Measurements from ENCODE around the gene TP53I3. TPM values are rescaled to one million over a fixed set of nuclear protein-coding genes. Genes with fewer than 3 reads are reported as not detected.

Gene TP53I3
- total RNA-seq, 1 experiment from 2014 or later, result 13.9 TPM

- Mint-ChIP-seq H3K36me3 (ENCODE audit: insufficient read depth, unreplicated experiment) (peaks cover 40% of the 10 kb centered on the region), H3K4me1 (ENCODE audit: low read depth, unreplicated experiment) (peaks cover 15% of the 10 kb centered on the region), H3K4me3 (ENCODE audit: low read depth, unreplicated experiment) (peak within 1 kb of the TSS; percentile 79), H3K27ac (ENCODE audit: unreplicated experiment) (peak within 1 kb of the TSS; percentile 80), H3K9me3 (ENCODE audit: low read depth, unreplicated experiment) (no peaks in the 10 kb centered on the region), H3K27me3 (ENCODE audit: unreplicated experiment) (no peaks in the 10 kb centered on the region)
- peak; percentile 100 for DNase-seq
- CTCF ChIA-PET, result interaction anchor here (0.6 to 1.7 kb wide), 13 partner anchors 9 to 717 kb away, joined by 3 to 8 read pairs (median 5); partner anchors contain the start of genes ATAD2B, CENPO, PTRHD1 and TP53I3
- intact Hi-C loops (cut with micrococcal nuclease; ENCODE audit: unreplicated experiment), result loop anchor here (2.0 to 5.0 kb wide), 3 partner anchors 29 to 149 kb away; partner anchors contain the start of genes ATAD2B and WDCP
- no peak for TF ChIP-seq CTCF (IDR thresholded peaks at IDR 0.05; ENCODE audit: unreplicated experiment)
- TSS peak; percentile 70 for BruUV-seq (replicated peaks)
These were observed 8.5 kb downstream of the TP53I3 start, which contains the start of gene SF3B6 for GRCh38 chr2:24075915-24076848. SF3B6 (minus strand) TSS chr2:24076326; CDS start chr2:24076229, 97 bp downstream.

DNA sequence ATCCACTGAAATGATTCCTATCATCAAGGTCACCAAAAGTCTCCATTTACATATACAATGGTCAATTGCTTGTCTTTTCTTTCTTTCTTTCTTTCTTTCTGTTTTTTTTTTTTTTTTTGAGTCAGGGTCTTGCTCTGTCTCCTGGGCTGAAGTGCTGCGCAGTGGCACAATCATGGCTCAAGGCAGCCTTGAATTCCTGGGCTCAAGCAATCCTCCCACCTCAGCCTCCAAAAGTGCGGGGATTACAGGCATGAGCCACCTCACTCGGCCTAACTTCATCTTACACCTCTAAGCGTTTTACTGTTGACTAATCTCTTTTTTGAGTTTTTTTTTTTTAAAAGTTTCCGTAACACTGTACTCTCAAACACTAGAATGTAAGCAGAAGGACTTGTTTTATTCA lies 9.4 kb downstream of the TP53I3 start:
- Mint-ChIP-seq H3K9me3 (ENCODE audit: low read depth, unreplicated experiment) (no peaks in the 10 kb centered on the region), H3K27me3 (ENCODE audit: unreplicated experiment) (no peaks in the 10 kb centered on the region), H3K27ac (ENCODE audit: unreplicated experiment) (peak overlapping the region; percentile 80), H3K36me3 (ENCODE audit: insufficient read depth, unreplicated experiment) (peaks cover 40% of the 10 kb centered on the region), H3K4me1 (ENCODE audit: low read depth, unreplicated experiment) (peaks cover 15% of the 10 kb centered on the region), H3K4me3 (ENCODE audit: low read depth, unreplicated experiment) (peak overlapping the region; percentile 79)
- CTCF ChIA-PET, result no interaction called here
- no TSS peak for BruUV-seq (replicated peaks)
- intact Hi-C loops (cut with micrococcal nuclease; ENCODE audit: unreplicated experiment), result loop anchor here (5.0 kb wide), 2 partner anchors 87 to 148 kb away; partner anchors contain the start of gene ATAD2B
- DNase-seq, result no peak
- no peak for TF ChIP-seq CTCF (IDR thresholded peaks at IDR 0.05; ENCODE audit: unreplicated experiment)

GRCh38 chr2:24073816-24074215 lies 10.8 kb downstream of the TP53I3 start:
- Mint-ChIP-seq H3K4me3 (ENCODE audit: low read depth, unreplicated experiment) (no peak overlapping the region), H3K27me3 (ENCODE audit: unreplicated experiment) (no peaks in the 10 kb centered on the region), H3K4me1 (ENCODE audit: low read depth, unreplicated experiment) (peaks cover 15% of the 10 kb centered on the region), H3K36me3 (ENCODE audit: insufficient read depth, unreplicated experiment) (peaks cover 36% of the 10 kb centered on the region), H3K27ac (ENCODE audit: unreplicated experiment) (no peak overlapping the region), H3K9me3 (ENCODE audit: low read depth, unreplicated experiment) (no peaks in the 10 kb centered on the region)
- intact Hi-C loops (cut with micrococcal nuclease; ENCODE audit: unreplicated experiment), result no loop called here
- no peak for DNase-seq
- CTCF ChIA-PET, result no interaction called here
- no TSS peak for BruUV-seq (replicated peaks)
- no peak for TF ChIP-seq CTCF (IDR thresholded peaks at IDR 0.05; ENCODE audit: unreplicated experiment)

DNA sequence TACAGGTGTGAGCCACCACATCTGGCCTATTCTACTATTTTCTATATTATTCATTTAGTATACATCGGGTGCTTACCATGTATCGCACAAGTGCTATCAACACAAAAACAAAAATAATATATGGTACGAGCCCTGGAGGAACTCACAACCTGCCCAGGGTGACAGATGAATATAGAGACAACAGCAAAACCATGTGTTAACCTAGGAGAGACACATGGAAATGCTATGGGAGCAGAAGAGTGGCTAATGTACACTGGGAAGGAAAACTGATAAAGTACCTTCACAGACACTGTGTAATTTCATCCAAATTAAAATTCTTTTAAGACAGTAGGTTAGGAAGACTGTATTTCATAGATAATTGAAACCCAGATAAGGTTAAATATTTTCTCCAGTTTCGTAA lies 12.4 kb downstream of the TP53I3 start:
- CTCF ChIA-PET, result no interaction called here

More for the DNA sequence above, 12.4 kb downstream of the TP53I3 start:
- Mint-ChIP-seq H3K27ac (ENCODE audit: unreplicated experiment) (no peak overlapping the region), H3K4me3 (ENCODE audit: low read depth, unreplicated experiment) (no peak overlapping the region), H3K9me3 (ENCODE audit: low read depth, unreplicated experiment) (no peaks in the 10 kb centered on the region), H3K36me3 (ENCODE audit: insufficient read depth, unreplicated experiment) (peaks cover 29% of the 10 kb centered on the region), H3K4me1 (ENCODE audit: low read depth, unreplicated experiment) (peaks cover 15% of the 10 kb centered on the region), H3K27me3 (ENCODE audit: unreplicated experiment) (no peaks in the 10 kb centered on the region)
- no peak for TF ChIP-seq CTCF (IDR thresholded peaks at IDR 0.05; ENCODE audit: unreplicated experiment)
- no TSS peak for BruUV-seq (replicated peaks)
- intact Hi-C loops (cut with micrococcal nuclease; ENCODE audit: unreplicated experiment), result no loop called here
- DNase-seq, result no peak
